ENCODE data around the gene TRMT44. TPM values are rescaled to one million over a fixed set of nuclear protein-coding genes. Genes with fewer than 3 reads are reported as not detected.

TRMT44 gene
- polyA plus RNA-seq, 3 donors: 4.9 to 7.5 (median 6.6) TPM

DNA sequence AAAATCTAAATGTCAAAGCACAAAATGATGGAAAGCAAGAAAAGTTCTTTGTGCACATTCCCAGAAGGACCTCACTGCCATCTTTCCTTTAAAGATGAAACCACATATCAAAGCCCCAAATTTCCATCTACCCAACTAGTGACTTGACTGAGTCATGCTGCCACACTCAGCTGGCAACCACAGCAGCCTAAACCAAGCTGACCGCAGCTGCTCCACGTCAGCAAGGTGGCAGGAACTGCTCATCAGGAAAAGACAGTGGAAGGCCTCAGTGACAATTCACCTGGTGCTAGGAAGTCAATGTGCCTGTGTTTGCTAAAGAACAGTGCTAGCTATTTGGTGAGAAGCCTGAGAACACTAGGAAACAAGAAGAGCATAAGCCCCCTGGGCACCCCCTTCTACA lies 26.2 kb upstream of the TRMT44 start:
- Histone ChIP-seq H3K79me2 (ENCODE audit: insufficient read depth, low read length) (peaks cover 7% of the 10 kb centered on the region), H3K4me1 (ENCODE audit: control insufficient read depth in 1 of 2, insufficient read depth in 2 of 2, low read length in 2 of 2) (peaks cover 11 to 25% of the 10 kb centered on the region in 2 donors), H3K4me2 (replicated peaks; ENCODE audit: extremely low read depth, low read length, poor library complexity, severe bottlenecking) (no peak overlapping the region), H3K4me3 (replicated peaks in 1 of 3; ENCODE audit: low read depth in 2 of 3, low read length in 3 of 3) (no peak overlapping the region), H3K36me3 (replicated peaks in 1 of 2; ENCODE audit: control insufficient read depth in 1 of 2, insufficient read depth in 2 of 2, low read length in 2 of 2) (peaks cover 32 to 36% of the 10 kb centered on the region in 2 donors), H2AFZ (ENCODE audit: insufficient read depth, low read depth, low read length, poor library complexity, severe bottlenecking) (no peak overlapping the region), H3K9me3 (replicated peaks in 1 of 2; ENCODE audit: control insufficient read depth in 1 of 2, insufficient read depth in 1 of 2, low read length in 2 of 2) (no peaks in the 10 kb centered on the region), H3K9ac (ENCODE audit: insufficient read depth, low read length, poor library complexity, severe bottlenecking) (no peak overlapping the region), H4K20me1 (ENCODE audit: insufficient read depth, low read length) (no peaks in the 10 kb centered on the region), H3K27ac (ENCODE audit: low read depth in 1 of 2, low read length in 2 of 2) (no peak overlapping the region), H3K27me3 (ENCODE audit: control insufficient read depth in 2 of 2, insufficient read depth in 2 of 2, low read length in 2 of 2) (no peaks in the 10 kb centered on the region)
- intact Hi-C loops (cut with micrococcal nuclease): no loop called here
- WGBS (ENCODE audit: insufficient coverage): 43% methylated on average over 1 of the region's 2 CpGs
- no peak for DNase-seq
- no peak overlapping the region for H3K4me3 Mint-ChIP-seq
- no peak overlapping the region for H3K27ac Mint-ChIP-seq
- H3K27me3 Mint-ChIP-seq (ENCODE audit: low read depth in 3 of 3): peaks cover 0 to 4% (median 0%) of the 10 kb centered on the region in 3 donors
- peaks cover 0 to 2% (median 0%) of the 10 kb centered on the region in 7 donors for H3K9me3 Mint-ChIP-seq
- peaks cover 28% of the 10 kb centered on the region for H3K4me1 Mint-ChIP-seq
- TF ChIP-seq, protein P1, sequence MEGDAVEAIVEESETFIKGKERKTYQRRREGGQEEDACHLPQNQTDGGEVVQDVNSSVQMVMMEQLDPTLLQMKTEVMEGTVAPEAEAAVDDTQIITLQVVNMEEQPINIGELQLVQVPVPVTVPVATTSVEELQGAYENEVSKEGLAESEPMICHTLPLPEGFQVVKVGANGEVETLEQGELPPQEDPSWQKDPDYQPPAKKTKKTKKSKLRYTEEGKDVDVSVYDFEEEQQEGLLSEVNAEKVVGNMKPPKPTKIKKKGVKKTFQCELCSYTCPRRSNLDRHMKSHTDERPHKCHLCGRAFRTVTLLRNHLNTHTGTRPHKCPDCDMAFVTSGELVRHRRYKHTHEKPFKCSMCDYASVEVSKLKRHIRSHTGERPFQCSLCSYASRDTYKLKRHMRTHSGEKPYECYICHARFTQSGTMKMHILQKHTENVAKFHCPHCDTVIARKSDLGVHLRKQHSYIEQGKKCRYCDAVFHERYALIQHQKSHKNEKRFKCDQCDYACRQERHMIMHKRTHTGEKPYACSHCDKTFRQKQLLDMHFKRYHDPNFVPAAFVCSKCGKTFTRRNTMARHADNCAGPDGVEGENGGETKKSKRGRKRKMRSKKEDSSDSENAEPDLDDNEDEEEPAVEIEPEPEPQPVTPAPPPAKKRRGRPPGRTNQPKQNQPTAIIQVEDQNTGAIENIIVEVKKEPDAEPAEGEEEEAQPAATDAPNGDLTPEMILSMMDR (IDR thresholded peaks at IDR 0.05): no peak
- H3K36me3 Mint-ChIP-seq: peaks cover 38 to 47% of the 10 kb centered on the region in 2 donors

DNA sequence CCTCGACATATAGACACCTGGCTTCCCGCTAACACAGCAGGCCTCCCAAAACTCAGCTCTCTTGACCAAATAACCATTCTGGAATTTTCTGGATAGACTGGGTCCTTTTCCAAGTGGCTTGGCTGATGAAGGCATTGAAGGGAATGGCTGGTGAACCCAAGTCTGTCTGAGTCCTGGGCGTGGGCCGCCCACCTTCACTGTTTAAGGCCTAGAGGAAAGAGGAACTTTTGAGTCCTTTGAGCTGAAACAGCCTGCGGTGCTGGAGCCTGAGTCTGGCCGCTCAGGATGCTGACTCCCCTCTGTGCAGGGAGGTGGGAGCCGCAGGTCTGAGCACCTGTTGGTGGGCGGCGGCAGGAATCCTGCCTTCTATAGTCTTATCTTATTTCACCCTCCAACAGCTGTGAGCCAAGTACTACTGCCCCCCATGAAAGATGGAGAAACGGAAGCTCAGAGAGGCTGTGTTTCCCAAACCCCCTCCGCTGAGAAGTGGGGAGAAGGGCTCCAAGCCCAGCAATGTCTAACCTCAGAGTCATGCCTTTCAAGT lies 23.4 kb upstream of the TRMT44 start:
- Histone ChIP-seq H3K27ac (ENCODE audit: low read depth in 1 of 2, low read length in 2 of 2) (no peak overlapping the region), H4K20me1 (ENCODE audit: insufficient read depth, low read length) (no peaks in the 10 kb centered on the region), H3K9ac (ENCODE audit: insufficient read depth, low read length, poor library complexity, severe bottlenecking) (no peak overlapping the region), H3K4me1 (ENCODE audit: control insufficient read depth in 1 of 2, insufficient read depth in 2 of 2, low read length in 2 of 2) (peaks cover 15 to 17% of the 10 kb centered on the region in 2 donors), H3K79me2 (ENCODE audit: insufficient read depth, low read length) (peaks cover 9% of the 10 kb centered on the region), H3K9me3 (replicated peaks in 1 of 2; ENCODE audit: control insufficient read depth in 1 of 2, insufficient read depth in 1 of 2, low read length in 2 of 2) (no peaks in the 10 kb centered on the region), H2AFZ (ENCODE audit: insufficient read depth, low read depth, low read length, poor library complexity, severe bottlenecking) (no peak overlapping the region), H3K27me3 (ENCODE audit: control insufficient read depth in 2 of 2, insufficient read depth in 2 of 2, low read length in 2 of 2) (no peaks in the 10 kb centered on the region), H3K36me3 (replicated peaks in 1 of 2; ENCODE audit: control insufficient read depth in 1 of 2, insufficient read depth in 2 of 2, low read length in 2 of 2) (peaks cover 28 to 32% of the 10 kb centered on the region in 2 donors), H3K4me3 (replicated peaks in 1 of 3; ENCODE audit: low read depth in 2 of 3, low read length in 3 of 3) (no peak overlapping the region), H3K4me2 (replicated peaks; ENCODE audit: extremely low read depth, low read length, poor library complexity, severe bottlenecking) (no peak overlapping the region)
- Mint-ChIP-seq H3K27ac (peak overlapping the region in 2 of 7 donors; percentile 25 to 43), H3K4me3 (no peak overlapping the region), H3K9me3 (peaks cover 0 to 3% (median 0%) of the 10 kb centered on the region in 7 donors), H3K4me1 (peaks cover 25% of the 10 kb centered on the region), H3K27me3 (ENCODE audit: low read depth in 3 of 3) (peaks cover 0 to 6% (median 1%) of the 10 kb centered on the region in 3 donors), H3K36me3 (peaks cover 38 to 39% of the 10 kb centered on the region in 2 donors)
- TF ChIP-seq, protein P1 (IDR thresholded peaks at IDR 0.05): no peak
- WGBS (ENCODE audit: insufficient coverage): 80% methylated on average over 5 of the region's 11 CpGs
- DNase-seq: no peak
- intact Hi-C loops (cut with micrococcal nuclease): no loop called here

Data from CD14-positive monocyte (primary cell).